Activated CD4-positive, alpha-beta memory T cell treated with anti-CD3 and anti-CD28 coated beads, Interleukin-2, amount 10 ng/mL, durations not matched to agents 7 days and 5 days (primary cell): ENCODE data around the gene BMI1. TPM values are rescaled to one million over a fixed set of nuclear protein-coding genes. Genes with fewer than 3 reads are reported as not detected.
A peak's percentile ranks its signal among the peaks of the same experiment; 100 is the strongest.

Experiments used
- CTCF ChIA-PET: fragments of 350-600 bp; sonication (Branson Sonifier 250); formaldehyde crosslinking; loops from one replicate; lab custom pipeline; 2021; ENCODE audit warnings: antibody characterized with exemption, inconsistent platforms; lab: Charles Lee
- POLR2A ChIA-PET: fragments of 350-600 bp; sonication (Branson Sonifier 250); formaldehyde crosslinking; loops from one replicate; lab custom pipeline; 2021; ENCODE audit warnings: antibody characterized with exemption; lab: Charles Lee
- DNase-seq: peaks from one replicate; pipeline ENCODE4 v3.0.0-alpha.2; 2020
- H3K27ac Mint-ChIP-seq: one replicate; pipeline ENCODE4 v1.8.0; 2021; ENCODE audit warnings: mild to moderate bottlenecking, mixed read lengths
- H3K27me3 Mint-ChIP-seq: one replicate; pipeline ENCODE4 v1.8.0; 2021; ENCODE audit warnings: mixed read lengths
- H3K36me3 Mint-ChIP-seq: one replicate; pipeline ENCODE4 v1.8.0; 2021; ENCODE audit warnings: low read depth, mixed read lengths
- H3K4me1 Mint-ChIP-seq: one replicate; pipeline ENCODE4 v1.8.0; 2021; ENCODE audit warnings: mixed read lengths
- H3K4me3 Mint-ChIP-seq: one replicate; pipeline ENCODE4 v1.8.0; 2021; ENCODE audit warnings: mild to moderate bottlenecking, mixed read lengths
- H3K9me3 Mint-ChIP-seq: one replicate; pipeline ENCODE4 v1.8.0; 2021; ENCODE audit warnings: mixed read lengths
- total RNA-seq, 2 experiments: library from RNA; stranded (reverse); gene quantifications; one replicate each; pipeline ENCODE4 v1.2.3, GENCODE V29; 2021

The BMI1 gene
- total RNA-seq, 2 experiments from 2014 or later: 64.0 to 66.5 TPM

- DNase-seq: no peak
- H3K27me3 Mint-ChIP-seq: no peaks in the 10 kb centered on the region
- H3K36me3 Mint-ChIP-seq: no peaks in the 10 kb centered on the region
- no peak overlapping the region for H3K27ac Mint-ChIP-seq
- peaks cover 15% of the 10 kb centered on the region for H3K4me1 Mint-ChIP-seq
- H3K9me3 Mint-ChIP-seq: no peaks in the 10 kb centered on the region
- POLR2A ChIA-PET: no interaction called here
- CTCF ChIA-PET: no interaction called here
- H3K4me3 Mint-ChIP-seq: no peak overlapping the region
Measured at GRCh38 chr10:22374489-22375126, 53.7 kb downstream of the BMI1 start.

DNA sequence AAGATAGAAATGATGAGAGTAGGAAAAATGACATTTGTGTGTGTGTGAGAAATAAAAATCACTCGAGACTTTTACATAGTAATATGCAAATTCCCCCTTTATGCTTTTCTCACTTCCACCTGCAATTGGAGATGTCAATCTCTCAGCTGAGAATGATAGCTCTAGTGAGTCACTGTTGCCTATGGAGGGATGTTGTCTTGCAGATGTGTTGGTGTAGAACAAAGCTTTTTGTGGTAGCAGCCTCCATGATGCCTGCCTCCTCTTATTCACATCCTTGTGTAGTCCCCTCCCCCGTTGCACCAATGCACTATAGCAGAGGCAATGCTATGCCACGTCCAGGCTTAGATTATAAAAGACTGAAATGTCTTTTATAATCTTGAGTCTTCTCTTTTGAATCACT, 58.2 kb downstream of the BMI1 start:
- H3K27ac Mint-ChIP-seq: no peak overlapping the region
- POLR2A ChIA-PET: interaction anchor here (0.7 kb wide), 1 partner anchor 381 kb away, joined by 5 read pairs; no protein-coding TSS in a partner anchor

More for the DNA sequence above, 58.2 kb downstream of the BMI1 start:
- CTCF ChIA-PET: no interaction called here
- peak; percentile 22 for DNase-seq
- no peaks in the 10 kb centered on the region for H3K27me3 Mint-ChIP-seq
- peaks cover 9% of the 10 kb centered on the region for H3K4me1 Mint-ChIP-seq
- H3K4me3 Mint-ChIP-seq: no peak overlapping the region
- no peaks in the 10 kb centered on the region for H3K9me3 Mint-ChIP-seq
- no peaks in the 10 kb centered on the region for H3K36me3 Mint-ChIP-seq

Other genes starting within 250 kb of the BMI1 start
- not detected for gene EBLN1, start 103.1 kb upstream of the BMI1 start, total RNA-seq
- 10 to 100 TPM; 82.6 to 97.0 TPM for gene COMMD3, start 4.7 kb upstream of the BMI1 start, total RNA-seq
- gene SPAG6, start 24.4 kb downstream of the BMI1 start, total RNA-seq: 1 to 10 TPM; 1.2 to 1.4 TPM